ENCODE results near the gene ARFGAP3. TPM values are rescaled to one million over a fixed set of nuclear protein-coding genes. Genes with fewer than 3 reads are reported as not detected.

Gene ARFGAP3
- total RNA-seq, 1 experiment from 2014 or later = 16.9 TPM

GRCh38 chr22:42837556-42837955, 19.5 kb downstream of the ARFGAP3 start:
- TF ChIP-seq IRF1 (CRISPR knock-in tag; IDR thresholded peaks at IDR 0.05) (no peak), ZNF423 (CRISPR knock-in tag; IDR thresholded peaks at IDR 0.05) (no peak), ATF1 (CRISPR knock-in tag; IDR thresholded peaks at IDR 0.05) (no peak), TEAD4 (CRISPR knock-in tag; IDR thresholded peaks at IDR 0.05) (no peak), ZNF219 (CRISPR knock-in tag; IDR thresholded peaks at IDR 0.05; ENCODE audit: borderline replicate concordance) (no peak), SMAD3 (CRISPR knock-in tag; IDR thresholded peaks at IDR 0.05; ENCODE audit: borderline replicate concordance) (no peak), ZSCAN18 (CRISPR knock-in tag; IDR thresholded peaks at IDR 0.05) (no peak), MAX (CRISPR knock-in tag; IDR thresholded peaks at IDR 0.05) (no peak)
- ATAC-seq = no peak
- ChIA-PET POLR2A (no interaction called here), CTCF (interaction anchor here (0.6 to 0.7 kb wide), 2 partner anchors 56 to 120 kb away, joined by 3 read pairs; no protein-coding TSS in a partner anchor)
- Mint-ChIP-seq H3K4me3 (no peak overlapping the region), H3K9me3 (no peaks in the 10 kb centered on the region), H3K27me3 (ENCODE audit: low read depth) (no peaks in the 10 kb centered on the region), H3K36me3 (peaks cover 11% of the 10 kb centered on the region), H3K27ac (no peak overlapping the region), H3K4me1 (no peaks in the 10 kb centered on the region)
- DNase-seq (ENCODE audit: low spot score) = no peak

GRCh38 chr22:42836026-42836425, 21.0 kb downstream of the ARFGAP3 start:
- no peak for ATAC-seq
- CTCF ChIA-PET = interaction anchor here (0.8 to 2.1 kb wide), 2 partner anchors 31 to 214 kb away, joined by 3 to 7 read pairs; no protein-coding TSS in a partner anchor
- Mint-ChIP-seq H3K4me1 (no peaks in the 10 kb centered on the region), H3K4me3 (no peak overlapping the region), H3K27ac (no peak overlapping the region), H3K9me3 (no peaks in the 10 kb centered on the region), H3K36me3 (peaks cover 10% of the 10 kb centered on the region), H3K27me3 (ENCODE audit: low read depth) (no peaks in the 10 kb centered on the region)
- POLR2A ChIA-PET = interaction anchor here (0.6 kb wide), 1 partner anchor 71 kb away, joined by 5 read pairs; no protein-coding TSS in a partner anchor
- no peak for DNase-seq (ENCODE audit: low spot score)
- TF ChIP-seq CREB1 (CRISPR knock-in tag; IDR thresholded peaks at IDR 0.05) = no peak
- no peak for TF ChIP-seq ZSCAN18 (CRISPR knock-in tag; IDR thresholded peaks at IDR 0.05)
- no peak for TF ChIP-seq ZNF512 (CRISPR knock-in tag; IDR thresholded peaks at IDR 0.05; ENCODE audit: borderline replicate concordance)
- no peak for TF ChIP-seq ZBTB43 (CRISPR knock-in tag; IDR thresholded peaks at IDR 0.05)
- TF ChIP-seq USF1 (CRISPR knock-in tag; IDR thresholded peaks at IDR 0.05) = no peak
- no peak for TF ChIP-seq E2F5 (CRISPR knock-in tag; IDR thresholded peaks at IDR 0.05)
- no peak for TF ChIP-seq NR2C2 (CRISPR knock-in tag; IDR thresholded peaks at IDR 0.05)
- no peak for TF ChIP-seq ZBTB21 (CRISPR knock-in tag; IDR thresholded peaks at IDR 0.05; ENCODE audit: borderline replicate concordance)
- no peak for TF ChIP-seq AFF4 (CRISPR knock-in tag; IDR thresholded peaks at IDR 0.05; ENCODE audit: borderline replicate concordance)

Data from WTC11 (cell line).